ENCODE measurements around the gene RPUSD1.

RPUSD1 gene

GRCh38 chr16:769934-770333, 18.2 kb downstream of the RPUSD1 start:
- H3K36me3 Mint-ChIP-seq (ENCODE audit: low read depth), result no peaks in the 10 kb centered on the region
- no peaks in the 10 kb centered on the region for H3K4me1 Mint-ChIP-seq
- H3K27me3 Mint-ChIP-seq (ENCODE audit: low read depth), result peaks cover 5% of the 10 kb centered on the region
- TF ChIP-seq CTCF (IDR thresholded peaks at IDR 0.05; ENCODE audit: unreplicated experiment in 3 of 3), result no peak
- no peak overlapping the region for H3K27ac Mint-ChIP-seq
- no peak overlapping the region for H3K4me3 Mint-ChIP-seq
- H3K9me3 Mint-ChIP-seq, result no peaks in the 10 kb centered on the region

- Mint-ChIP-seq H3K36me3 (ENCODE audit: low read depth) (no peaks in the 10 kb centered on the region), H3K27me3 (ENCODE audit: low read depth) (peaks cover 5% of the 10 kb centered on the region), H3K9me3 (no peaks in the 10 kb centered on the region), H3K4me3 (no peak overlapping the region), H3K4me1 (no peaks in the 10 kb centered on the region), H3K27ac (no peak overlapping the region)
- no peak for TF ChIP-seq CTCF (IDR thresholded peaks at IDR 0.05; ENCODE audit: unreplicated experiment in 3 of 3)
Observed at GRCh38 chr16:769184-769784, 18.9 kb downstream of the RPUSD1 start.

GRCh38 chr16:768428-768827, 19.8 kb downstream of the RPUSD1 start:
- no peaks in the 10 kb centered on the region for H3K4me1 Mint-ChIP-seq
- no peaks in the 10 kb centered on the region for H3K9me3 Mint-ChIP-seq
- peaks cover 5% of the 10 kb centered on the region for H3K27me3 Mint-ChIP-seq (ENCODE audit: low read depth)
- no peaks in the 10 kb centered on the region for H3K36me3 Mint-ChIP-seq (ENCODE audit: low read depth)
- H3K4me3 Mint-ChIP-seq, result no peak overlapping the region
- TF ChIP-seq CTCF (IDR thresholded peaks at IDR 0.05; ENCODE audit: unreplicated experiment in 3 of 3), result no peak
- H3K27ac Mint-ChIP-seq, result no peak overlapping the region

GRCh38 chr16:767743-768235, 20.4 kb downstream of the RPUSD1 start:
- no peak for TF ChIP-seq CTCF (IDR thresholded peaks at IDR 0.05; ENCODE audit: unreplicated experiment in 3 of 3)
- Mint-ChIP-seq H3K4me1 (no peaks in the 10 kb centered on the region), H3K9me3 (no peaks in the 10 kb centered on the region), H3K4me3 (no peak overlapping the region), H3K36me3 (ENCODE audit: low read depth) (no peaks in the 10 kb centered on the region), H3K27me3 (ENCODE audit: low read depth) (peaks cover 5% of the 10 kb centered on the region), H3K27ac (no peak overlapping the region)

GRCh38 chr16:766820-767640, 21.2 kb downstream of the RPUSD1 start:
- Mint-ChIP-seq H3K27ac (no peak overlapping the region), H3K4me1 (no peaks in the 10 kb centered on the region), H3K9me3 (no peaks in the 10 kb centered on the region), H3K4me3 (no peak overlapping the region), H3K36me3 (ENCODE audit: low read depth) (no peaks in the 10 kb centered on the region), H3K27me3 (ENCODE audit: low read depth) (peaks cover 5% of the 10 kb centered on the region)
- no peak for TF ChIP-seq CTCF (IDR thresholded peaks at IDR 0.05; ENCODE audit: unreplicated experiment in 3 of 3)

Measured in nephron (organoid).